Nephron (organoid): Measurements from ENCODE around the gene CBX5.
A peak's percentile ranks its signal among the peaks of the same experiment; 100 is the strongest.
"Not testable (repeated sequence)": the region's sequence is repeated elsewhere in the genome, so short reads cannot be mapped to it uniquely, and the experiment has no call there.

Experiments
- H3K27ac Mint-ChIP-seq, 3 experiments: 2 replicates each; pipeline ENCODE4 v1.8.0; 2020; ENCODE audit warnings: mixed read lengths in 3 of 3, mild to moderate bottlenecking in 2 of 3, moderate library complexity in 1 of 3
- H3K27me3 Mint-ChIP-seq: 2 replicates; pipeline ENCODE4 v1.8.0; 2021; ENCODE audit warnings: low read depth, mild to moderate bottlenecking, moderate library complexity, mixed read lengths
- H3K36me3 Mint-ChIP-seq: 2 replicates; pipeline ENCODE4 v1.8.0; 2020; ENCODE audit warnings: low read depth, mixed read lengths
- H3K4me1 Mint-ChIP-seq: 2 replicates; pipeline ENCODE4 v1.8.0; 2020; ENCODE audit warnings: mixed read lengths
- H3K4me3 Mint-ChIP-seq, 3 experiments: 2 replicates each; pipeline ENCODE4 v1.8.0; 2020; ENCODE audit warnings: mild to moderate bottlenecking in 3 of 3, mixed read lengths in 3 of 3, moderate library complexity in 2 of 3
- H3K9me3 Mint-ChIP-seq: 2 replicates; pipeline ENCODE4 v1.8.0; 2020; ENCODE audit warnings: mixed read lengths
- CTCF ChIP-seq, 3 experiments: fragments of 200-600 bp; sonication (generic); IDR thresholded peaks; one replicate each; pipeline ENCODE4 v1.5.0; 2021; ENCODE audit warnings: antibody characterized with exemption in 3 of 3; ENCODE audit not compliant: unreplicated experiment in 3 of 3

CBX5 gene

GRCh38 chr12:54279632-54280467, at the start of gene CBX5:
Gene CBX5 (minus strand): TSS chr12:54280122. CDS start chr12:54257650, 22,472 bp downstream.
- TF ChIP-seq CTCF (IDR thresholded peaks at IDR 0.05; ENCODE audit: unreplicated experiment in 3 of 3) = no peak
- Mint-ChIP-seq H3K9me3 (no peaks in the 10 kb centered on the region), H3K4me1 (peaks cover 47% of the 10 kb centered on the region), H3K27me3 (no peaks in the 10 kb centered on the region), H3K27ac (no peak within 1 kb of the TSS), H3K36me3 (peaks cover 9% of the 10 kb centered on the region), H3K4me3 (no peak within 1 kb of the TSS)

GRCh38 chr12:54328595-54329337, 48.8 kb upstream of the CBX5 start:
- H3K27me3 Mint-ChIP-seq = no peaks in the 10 kb centered on the region
- peak overlapping the region; percentile 41 to 78 (median 76) for H3K4me3 Mint-ChIP-seq
- peak overlapping the region; percentile 88 to 92 (median 88) for H3K27ac Mint-ChIP-seq
- no peak for TF ChIP-seq CTCF (IDR thresholded peaks at IDR 0.05; ENCODE audit: unreplicated experiment in 3 of 3)
- peaks cover 4% of the 10 kb centered on the region for H3K36me3 Mint-ChIP-seq
- no peaks in the 10 kb centered on the region for H3K9me3 Mint-ChIP-seq
- H3K4me1 Mint-ChIP-seq = peaks cover 50% of the 10 kb centered on the region

GRCh38 chr12:54325442-54326109, 45.7 kb upstream of the CBX5 start:
- H3K4me1 Mint-ChIP-seq = peaks cover 41% of the 10 kb centered on the region
- not testable (repeated sequence) for H3K36me3 Mint-ChIP-seq, H3K27me3 Mint-ChIP-seq, H3K9me3 Mint-ChIP-seq
- peak overlapping the region; percentile 96 to 99 (median 98) for H3K27ac Mint-ChIP-seq
- H3K4me3 Mint-ChIP-seq = peak overlapping the region; percentile 92 to 99 (median 93)

GRCh38 chr12:54324617-54325441, 44.9 kb upstream of the CBX5 start, which contains the start of gene COPZ1:
Gene COPZ1 (plus strand): TSS chr12:54325131. CDS start chr12:54325164, 33 bp downstream.
- no peaks in the 10 kb centered on the region for H3K27me3 Mint-ChIP-seq
- no peaks in the 10 kb centered on the region for H3K36me3 Mint-ChIP-seq
- peak within 1 kb of the TSS; percentile 96 to 99 (median 98) for H3K27ac Mint-ChIP-seq
- H3K4me1 Mint-ChIP-seq = peaks cover 34% of the 10 kb centered on the region
- peak within 1 kb of the TSS; percentile 92 to 99 (median 93) for H3K4me3 Mint-ChIP-seq
- H3K9me3 Mint-ChIP-seq = no peaks in the 10 kb centered on the region
- peak; percentile 51 to 78 (median 65) for TF ChIP-seq CTCF (IDR thresholded peaks at IDR 0.05; ENCODE audit: unreplicated experiment in 3 of 3)

GRCh38 chr12:54321363-54321762, 41.4 kb upstream of the CBX5 start:
- Mint-ChIP-seq H3K4me3 (no peak overlapping the region), H3K36me3 (no peaks in the 10 kb centered on the region), H3K9me3 (no peaks in the 10 kb centered on the region), H3K27ac (peak overlapping the region in 1 of 3 experiments; percentile 11), H3K4me1 (peaks cover 8% of the 10 kb centered on the region), H3K27me3 (no peaks in the 10 kb centered on the region)
- no peak for TF ChIP-seq CTCF (IDR thresholded peaks at IDR 0.05; ENCODE audit: unreplicated experiment in 3 of 3)

- not testable (repeated sequence) for H3K27me3 Mint-ChIP-seq, H3K4me1 Mint-ChIP-seq, H3K9me3 Mint-ChIP-seq, H3K4me3 Mint-ChIP-seq, H3K36me3 Mint-ChIP-seq, H3K27ac Mint-ChIP-seq
Observed at GRCh38 chr12:54312309-54312708, 32.4 kb upstream of the CBX5 start.
